Endothelial cell of umbilical vein (primary cell): ENCODE measurements around the gene MSL2. TPM values are rescaled to one million over a fixed set of nuclear protein-coding genes. Genes with fewer than 3 reads are reported as not detected.

Experiments used
- BruUV-seq: library from RNA; stranded (reverse); fragments of 400-500 nt; replicated peaks from 2 replicates; lab custom pipeline; 2021; lab: Mats Ljungman, UMichigan
- CTCF ChIA-PET: fragments of 300-600, 350-600 bp; sonication (Branson Sonifier 250); formaldehyde crosslinking; loops from one replicate; lab custom pipeline; 2021; ENCODE audit warnings: antibody characterized with exemption, inconsistent platforms; lab: Charles Lee
- POLR2A ChIA-PET: fragments of 300-600, 350-600 bp; sonication (Branson Sonifier 250); formaldehyde crosslinking; loops from one replicate; lab custom pipeline; 2021; ENCODE audit warnings: antibody characterized with exemption, inconsistent platforms; lab: Charles Lee
- DNase-seq: peaks from one replicate; pipeline ENCODE4 v3.0.0-alpha.2; 2011; ENCODE audit warnings: low read depth, low spot score
- FAIRE-seq: peaks from 2 replicates; lab custom pipeline; 2011; peaks lifted over from hg19 to GRCh38; lab: Jason Lieb, UNC
- H2AFZ ChIP-seq: 2 replicates; pipeline ENCODE4 v1.6.0; 2012; ENCODE audit warnings: low read depth, low read length, control low read depth, inconsistent platforms
- H3K27ac ChIP-seq: 2 replicates; pipeline ENCODE4 v1.5.1; 2011; ENCODE audit warnings: low read depth, mild to moderate bottlenecking, control low read depth, low read length, moderate library complexity; ENCODE audit not compliant: insufficient read depth
- H3K27me3 ChIP-seq, 2 experiments: 2 replicates each; pipeline versions ENCODE4 v1.6.0 to v1.6.1; 2011; ENCODE audit warnings: low read length in 2 of 2, mixed read lengths in 1 of 2; ENCODE audit not compliant: control insufficient read depth in 2 of 2, insufficient read depth in 2 of 2
- H3K36me3 ChIP-seq, 2 experiments: 2 replicates in 1 of 2; 3 replicates in 1 of 2; pipeline ENCODE4 v1.5.1; 2011; ENCODE audit warnings: low read length in 2 of 2, mild to moderate bottlenecking in 1 of 2, moderate library complexity in 1 of 2; ENCODE audit not compliant: control insufficient read depth in 2 of 2, insufficient read depth in 2 of 2; ENCODE audit errors: extremely low read depth in 1 of 2
- H3K4me1 ChIP-seq: 3 replicates; pipeline ENCODE4 v1.5.1; 2011; ENCODE audit warnings: mild to moderate bottlenecking, low read length; ENCODE audit not compliant: control insufficient read depth, insufficient read depth; ENCODE audit errors: extremely low read depth
- H3K4me2 ChIP-seq: 2 replicates; pipeline ENCODE4 v1.6.1; 2011; ENCODE audit warnings: low read length, control low read depth, mixed read lengths; ENCODE audit not compliant: insufficient read depth
- H3K4me3 ChIP-seq, 3 experiments: fragments of 200-600 bp in 1 of 3; sonication (generic), shearing (Covaris generic) in 1 of 3; replicated peaks in 1 of 3; 2 replicates each; pipeline ENCODE4 v1.5.1; 2011 to 2016; ENCODE audit warnings: control low read depth in 3 of 3, low read length in 3 of 3, mild to moderate bottlenecking in 2 of 3, inconsistent platforms in 1 of 3, low read depth in 1 of 3, moderate library complexity in 1 of 3; ENCODE audit not compliant: insufficient read depth in 1 of 3
- H3K79me2 ChIP-seq: 2 replicates; pipeline ENCODE4 v1.6.0; 2012; ENCODE audit warnings: low read length, inconsistent platforms; ENCODE audit not compliant: control insufficient read depth, insufficient read depth
- H3K9ac ChIP-seq: replicated peaks from 2 replicates; pipeline ENCODE3; 2011; ENCODE audit warnings: low read length, control low read depth; ENCODE audit not compliant: insufficient read depth; ENCODE audit errors: extremely low read depth
- H3K9me1 ChIP-seq: replicated peaks from 3 replicates; pipeline ENCODE4 v1.6.0; 2011; ENCODE audit warnings: mild to moderate bottlenecking, low read length; ENCODE audit not compliant: control insufficient read depth, insufficient read depth; ENCODE audit errors: extremely low read depth
- H3K9me3 ChIP-seq: replicated peaks from 2 replicates; pipeline ENCODE4 v1.5.1; 2012; ENCODE audit warnings: low read length, inconsistent platforms; ENCODE audit not compliant: control insufficient read depth, insufficient read depth
- H4K20me1 ChIP-seq: replicated peaks from 2 replicates; pipeline ENCODE3; 2011; ENCODE audit warnings: mild to moderate bottlenecking, low read length; ENCODE audit not compliant: control insufficient read depth, insufficient read depth; ENCODE audit errors: extremely low read depth
- CTCF ChIP-seq, 2 donors: IDR thresholded peaks; 1 replicate in 1 of 2; 2 replicates in 1 of 2; pipeline ENCODE4 v1.5.1; 2011; ENCODE audit warnings: low read length in 2 of 2, mild to moderate bottlenecking in 2 of 2, moderate library complexity in 2 of 2, control low read depth in 1 of 2, inconsistent platforms in 1 of 2, low read depth in 1 of 2; ENCODE audit not compliant: insufficient read depth in 1 of 2; ENCODE audit errors: extremely low read depth in 1 of 2
- EZH2 ChIP-seq: IDR thresholded peaks from 2 replicates; pipeline ENCODE4 v1.6.1; 2012; ENCODE audit warnings: borderline replicate concordance, low read depth, mild to moderate bottlenecking, moderate library complexity, low read length, inconsistent platforms; ENCODE audit not compliant: severe bottlenecking
- FOS ChIP-seq: IDR thresholded peaks from 2 replicates; pipeline ENCODE4 v1.6.1; 2011; ENCODE audit warnings: mild to moderate bottlenecking, low read length, moderate library complexity, borderline replicate concordance; ENCODE audit not compliant: insufficient read depth
- GATA2 ChIP-seq: IDR thresholded peaks from 2 replicates; pipeline ENCODE4 v1.7.0; 2011; ENCODE audit warnings: low read depth, mild to moderate bottlenecking, moderate library complexity, mixed read lengths, low read length; ENCODE audit not compliant: insufficient read length, insufficient read depth
- JUN ChIP-seq: IDR thresholded peaks from 2 replicates; pipeline ENCODE4 v1.6.1; 2011; ENCODE audit warnings: borderline replicate concordance, low read depth; ENCODE audit not compliant: insufficient read length, insufficient read depth
- MYC ChIP-seq: IDR thresholded peaks from one replicate; pipeline ENCODE4 v1.6.1; 2011; ENCODE audit warnings: mild to moderate bottlenecking, low read depth, low read length
- POLR2A ChIP-seq: IDR thresholded peaks from 2 replicates; pipeline ENCODE4 v1.6.1; 2012; ENCODE audit warnings: low read depth, mild to moderate bottlenecking, control low read depth, low read length
- POLR2AphosphoS5 ChIP-seq: IDR thresholded peaks from 2 replicates; pipeline ENCODE4 v1.6.1; 2012; ENCODE audit warnings: low read depth, mild to moderate bottlenecking, control low read depth, low read length, moderate library complexity; ENCODE audit not compliant: insufficient read depth
- dilution Hi-C: fragments of 300-500 bp; cut with MboI; formaldehyde crosslinking; loops from one replicate; pipeline ENCODE4 v1.15.0; 2019; ENCODE audit warnings: low sequenced_read_pairs; ENCODE audit not compliant: extremely low pct_ligation_motif_present
- intact Hi-C: fragments of 100-400 bp; cut with micrococcal nuclease; formaldehyde crosslinking; loops from one replicate; pipeline ENCODE4 v1.10.0; 2022
- polyA plus RNA-seq, 4 experiments: library from polyadenylated mRNA; depleted of rRNA in 3 of 4; stranded (reverse) in 3 of 4; unstranded in 1 of 4; fragments of >200 nt; gene quantifications; 2 replicates each; pipeline versions ENCODE4 v1.2.1 to v1.2.3, GENCODE V29; 2011 to 2012; ENCODE audit warnings: missing spikeins in 1 of 4
- total RNA-seq: library from RNA; stranded (reverse); gene quantifications from 2 replicates; pipeline ENCODE4 v1.2.3, GENCODE V29; 2021
- TF ChIP-seq, protein P1 (sequence below): IDR thresholded peaks from 2 replicates; pipeline ENCODE4 v1.6.1; 2011; ENCODE audit not compliant: insufficient read depth, insufficient read length

Gene MSL2
- total and polyA plus RNA-seq, 2 donors (not counting 3 experiments of a cell fraction or from before 2014, with no cell fraction given) = 6.7 to 21.9 TPM

- Histone ChIP-seq H3K79me2 (no peaks in the 10 kb centered on the region), H3K9me1 (no peaks in the 10 kb centered on the region), H3K4me2 (no peak overlapping the region), H3K4me1 (no peaks in the 10 kb centered on the region), H3K36me3 (no peaks in the 10 kb centered on the region), H3K9me3 (no peaks in the 10 kb centered on the region), H3K4me3 (no peak overlapping the region), H3K9ac (no peak overlapping the region), H3K27me3 (peaks cover 5 to 10% of the 10 kb centered on the region in 2 experiments), H2AFZ (no peak overlapping the region), H3K27ac (no peak overlapping the region), H4K20me1 (no peaks in the 10 kb centered on the region)
- intact Hi-C loops (no loop called here), dilution Hi-C loops (no loop called here)
- ChIA-PET POLR2A (no interaction called here), CTCF (interaction anchor here (0.8 kb wide), 1 partner anchor 67 kb away, joined by 3 read pairs; no protein-coding TSS in a partner anchor)
- BruUV-seq = no TSS peak
- DNase-seq (no peak), FAIRE-seq (no peak)
- TF ChIP-seq CTCF (IDR thresholded peaks at IDR 0.05; ENCODE audit: extremely low read depth in 1 of 2, insufficient read depth in 1 of 2, low read depth in 1 of 2, low read length in 2 of 2) (no peak), POLR2A (no peak), MYC (no peak), GATA2 (no peak), JUN (no peak), POLR2AphosphoS5 (no peak), FOS (no peak), EZH2 (no peak)
- TF ChIP-seq, protein P1, sequence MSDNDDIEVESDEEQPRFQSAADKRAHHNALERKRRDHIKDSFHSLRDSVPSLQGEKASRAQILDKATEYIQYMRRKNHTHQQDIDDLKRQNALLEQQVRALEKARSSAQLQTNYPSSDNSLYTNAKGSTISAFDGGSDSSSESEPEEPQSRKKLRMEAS = no peak
Measured at GRCh38 chr3:136236109-136236508, 40.0 kb upstream of the MSL2 start.
